ENCODE data around the gene ANKRD40CL. TPM values are rescaled to one million over a fixed set of nuclear protein-coding genes. Genes with fewer than 3 reads are reported as not detected.
A peak's percentile ranks its signal among the peaks of the same experiment; 100 is the strongest.

The ANKRD40CL gene
- total and polyA plus RNA-seq, 9 of the 15 experiments (the other 6 are each of a cell fraction or from before 2014, with no cell fraction given): not detected

GRCh38 chr17:50797135-50797810 lies 30.0 kb upstream of the ANKRD40CL start:
- Histone ChIP-seq H3K4me1 (replicated peaks in 1 of 2; ENCODE audit: control insufficient read depth in 2 of 2, insufficient read depth in 2 of 2, low read length in 2 of 2) (peaks cover 0 to 6% of the 10 kb centered on the region in 2 experiments; a peak in 1 of 5 replicates), H3K27me3 (ENCODE audit: control insufficient read depth in 2 of 2, insufficient read depth in 2 of 2, low read length in 2 of 2) (peaks cover 0 to 9% of the 10 kb centered on the region in 2 experiments; a peak in 2 of 5 replicates), H2AFZ (ENCODE audit: low read depth, low read length) (peak overlapping the region; percentile 28; the same call in 1 of the 2 replicates), H3K27ac (ENCODE audit: extremely low read depth, low read depth, low read length) (no peak overlapping the region), H3K9me1 (ENCODE audit: control insufficient read depth, insufficient read depth, low read length) (no peaks in the 10 kb centered on the region), H3K4me3 (no peak overlapping the region), H3K9ac (ENCODE audit: insufficient read depth in 1 of 2, low read depth in 2 of 2, low read length in 2 of 2) (no peak overlapping the region), H4K20me1 (replicated peaks; ENCODE audit: control insufficient read depth, insufficient read depth, low read length) (0 out of 2 replicates have a peak, but pooled peaks cover 3% of the 10 kb centered on the region), H3K9me3 (replicated peaks; ENCODE audit: control insufficient read depth, insufficient read depth, low read depth, low read length) (no peaks in the 10 kb centered on the region), H3K36me3 (ENCODE audit: control insufficient read depth, insufficient read depth, low read length) (no peaks in the 10 kb centered on the region), H3K79me2 (ENCODE audit: control insufficient read depth, insufficient read depth, low read length) (no peaks in the 10 kb centered on the region), H3K4me2 (ENCODE audit: insufficient read depth, low read length) (no peak overlapping the region)
- TF ChIP-seq, protein P1, sequence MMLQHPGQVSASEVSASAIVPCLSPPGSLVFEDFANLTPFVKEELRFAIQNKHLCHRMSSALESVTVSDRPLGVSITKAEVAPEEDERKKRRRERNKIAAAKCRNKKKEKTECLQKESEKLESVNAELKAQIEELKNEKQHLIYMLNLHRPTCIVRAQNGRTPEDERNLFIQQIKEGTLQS (IDR thresholded peaks at IDR 0.05): no peak
- TF ChIP-seq, protein P1 (CRISPR knock-in tag; conservative IDR thresholded peaks at IDR 0.05): no peak
- no peak for TF ChIP-seq MXI1 (IDR thresholded peaks at IDR 0.05; ENCODE audit: low read depth, low read length)
- TF ChIP-seq ZNF24 (IDR thresholded peaks at IDR 0.05): no peak
- TF ChIP-seq ZZZ3 (IDR thresholded peaks at IDR 0.05): no peak
- no peak for TF ChIP-seq HMG20A (CRISPR knock-in tag; conservative IDR thresholded peaks at IDR 0.05)
- no peak for TF ChIP-seq HNRNPLL (IDR thresholded peaks at IDR 0.05; ENCODE audit: low read depth, low read length, poor library complexity, severe bottlenecking)
- intact Hi-C loops (cut with micrococcal nuclease) (no loop called here), in situ Hi-C loops (cut with MboI) (no loop called here)
- ATAC-seq (no peak), DNase-seq (ENCODE audit: extremely low read depth in 1 of 4, low spot score in 3 of 4) (no peak), FAIRE-seq (no peak)
- 39% methylated on average over 11 of the region's 11 CpGs for WGBS (ENCODE audit: insufficient coverage, low coverage, missing lambda C conversion rate)
- ChIA-PET CTCF (ENCODE audit: low intra/inter-chr PET ratio) (no interaction called here), POLR2A (interaction anchor here (0.5 to 1.0 kb wide), 3 partner anchors 17 to 148 kb away, joined by 3 to 4 read pairs (median 3); no protein-coding TSS in a partner anchor)
- no TSS peak for BruUV-seq (replicated peaks)

All from K562 (cell line).